Fibroblast of pulmonary artery (primary cell): ENCODE measurements around the gene MOSPD3.
A peak's percentile ranks its signal among the peaks of the same experiment; 100 is the strongest.

Experiments used
- DNase-seq: peaks from one replicate; pipeline ENCODE4 v3.0.0-alpha.2; 2010; ENCODE audit warnings: low read depth
- H3K4me3 ChIP-seq: replicated peaks from 2 replicates; pipeline ENCODE4 v1.5.1; 2011; ENCODE audit warnings: low read depth, mild to moderate bottlenecking, control low read depth, low read length, moderate library complexity
- CTCF ChIP-seq: IDR thresholded peaks from 2 replicates; pipeline ENCODE4 v1.5.1; 2011; ENCODE audit warnings: mild to moderate bottlenecking, control low read depth, low read length, inconsistent platforms; ENCODE audit errors: missing control alignments

The MOSPD3 gene

DNA sequence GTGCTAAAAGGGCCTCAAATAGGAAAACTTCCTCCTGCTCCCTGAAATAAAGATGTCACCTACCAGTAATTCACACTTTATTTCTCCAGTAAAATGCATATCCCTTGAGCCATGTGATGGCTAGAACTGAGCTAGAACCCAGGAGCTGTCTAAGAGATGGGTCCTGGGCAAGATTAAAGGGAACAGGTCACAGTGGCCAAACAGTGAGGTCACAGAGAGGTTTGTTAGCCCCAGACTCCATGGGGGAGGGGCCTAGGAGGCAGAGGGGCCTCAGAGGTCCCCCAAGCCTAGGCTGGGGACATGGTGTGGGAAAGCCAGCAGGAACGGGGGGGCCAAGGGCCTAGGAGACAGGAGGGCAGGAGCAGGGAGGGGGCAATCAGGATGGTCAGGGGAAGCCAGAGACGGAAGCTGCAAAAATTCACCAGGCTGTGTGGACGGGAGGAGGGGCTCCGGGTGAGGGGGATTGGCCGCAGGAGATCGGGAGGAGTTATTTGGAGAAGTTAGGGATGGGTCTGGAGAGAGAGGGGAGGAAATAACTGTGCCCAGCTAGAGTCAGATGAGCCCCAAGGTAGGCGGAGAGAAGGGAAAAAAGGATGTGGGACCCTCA lies 22.9 kb upstream of the MOSPD3 start:
- no peak for TF ChIP-seq CTCF
- no peak overlapping the region for H3K4me3 ChIP-seq
- DNase-seq = no peak

- H3K4me3 ChIP-seq = peak overlapping the region; percentile 19
- no peak for TF ChIP-seq CTCF
- peak; percentile 28 for DNase-seq
Observed at GRCh38 chr7:100590077-100590737, 22.1 kb upstream of the MOSPD3 start.

- no peak for TF ChIP-seq CTCF
- no peak overlapping the region for H3K4me3 ChIP-seq
- DNase-seq = no peak
Observed at GRCh38 chr7:100591596-100591995, 20.7 kb upstream of the MOSPD3 start.

DNA sequence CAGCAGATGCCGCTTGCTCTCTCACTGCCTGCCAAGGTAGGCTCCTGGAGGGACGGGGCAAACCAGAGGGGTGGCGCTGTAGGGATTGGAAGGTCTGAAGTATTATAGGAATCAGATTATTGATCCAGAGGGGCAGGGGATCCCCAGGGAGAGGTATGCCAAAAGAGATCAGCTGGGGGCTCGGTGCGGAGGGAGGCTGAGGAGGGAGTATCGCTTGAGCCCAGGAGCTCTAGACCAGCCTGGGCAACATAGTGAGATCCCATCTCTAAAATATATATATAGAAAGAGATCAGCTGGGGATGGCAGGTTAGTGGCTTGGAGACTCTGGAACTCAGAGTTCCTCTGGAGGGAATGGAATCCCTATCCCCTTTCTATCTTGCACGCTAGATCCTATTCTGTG lies 17.2 kb upstream of the MOSPD3 start:
- no peak overlapping the region for H3K4me3 ChIP-seq
- TF ChIP-seq CTCF = no peak
- no peak for DNase-seq

- H3K4me3 ChIP-seq = no peak overlapping the region
- no peak for DNase-seq
- TF ChIP-seq CTCF = no peak
Observed at GRCh38 chr7:100598425-100598824, 13.9 kb upstream of the MOSPD3 start.

DNA sequence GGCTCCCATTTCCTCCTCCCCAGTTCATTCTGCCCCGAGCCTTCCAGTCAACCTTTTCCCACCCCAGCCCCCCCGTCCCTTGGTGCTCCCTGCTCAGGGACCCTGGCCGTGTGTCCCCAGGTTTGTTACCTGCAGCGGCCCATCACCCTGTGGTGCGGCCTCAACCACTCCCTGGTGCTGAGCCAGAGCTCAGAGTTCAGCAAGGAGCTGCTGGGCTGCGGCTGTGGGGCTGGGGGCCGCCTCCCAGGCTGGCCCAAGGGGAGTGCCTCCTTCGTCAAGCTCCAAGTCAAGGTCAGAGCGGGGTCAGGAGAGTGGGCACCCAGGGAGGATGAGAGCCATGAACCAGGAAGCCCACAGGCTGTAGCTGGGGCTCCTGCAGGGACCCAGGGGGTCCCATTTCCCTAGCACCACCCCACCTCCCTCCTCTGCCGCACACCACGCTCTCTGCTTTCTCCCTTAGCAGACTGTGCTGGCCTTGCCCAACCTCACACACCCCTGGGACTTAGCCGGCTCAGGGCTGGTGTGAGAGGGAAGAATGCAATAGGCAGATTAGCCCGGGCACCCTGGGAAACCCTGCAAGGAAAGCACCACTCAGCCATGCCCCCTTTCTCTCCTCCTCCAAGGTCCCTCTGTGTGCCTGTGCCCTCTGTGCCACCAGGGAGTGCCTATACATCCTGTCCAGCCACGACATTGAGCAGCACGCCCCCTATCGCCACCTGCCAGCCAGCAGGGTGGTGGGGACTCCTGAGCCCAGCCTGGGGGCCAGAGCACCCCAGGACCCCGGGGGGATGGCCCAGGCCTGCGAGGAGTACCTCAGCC lies 12.2 kb upstream of the MOSPD3 start:
- DNase-seq = no peak
- no peak for TF ChIP-seq CTCF
- no peak overlapping the region for H3K4me3 ChIP-seq
